GM10248 (cell line): ENCODE results near the gene RNF144A.

Experiments
- CTCF ChIA-PET: fragments of 300-600 bp; sonication (Branson Sonifier 250); formaldehyde crosslinking; extraction: SDS; loops from one replicate; lab custom pipeline; 2021; ENCODE audit warnings: antibody characterized with exemption; lab: Yijun Ruan, JAX
- POLR2A ChIA-PET: fragments of 350-650 bp; sonication (Branson Sonifier 250); formaldehyde crosslinking; extraction: SDS; loops from one replicate; lab custom pipeline; 2020; ENCODE audit warnings: antibody characterized with exemption; lab: Yijun Ruan, JAX
- DNase-seq: peaks from one replicate; pipeline ENCODE4 v3.0.0; 2012; ENCODE audit errors: extremely low spot score
- CTCF ChIP-seq: IDR thresholded peaks from 2 replicates; pipeline ENCODE4 v1.5.1; 2012; ENCODE audit warnings: mild to moderate bottlenecking, low read depth; ENCODE audit errors: extremely low read depth, missing control alignments, control extremely low read depth

The RNF144A gene

GRCh38 chr2:7017671-7018281 is 100.6 kb downstream of the RNF144A start:
- CTCF ChIA-PET: interaction anchor here (2.2 to 8.5 kb wide), 2 partner anchors 16 to 19 kb away, joined by 5 to 77 read pairs; no protein-coding TSS in a partner anchor
- no peak for DNase-seq
- POLR2A ChIA-PET: no interaction called here
- TF ChIP-seq CTCF: no peak

- ChIA-PET CTCF (interaction anchor here (8.5 kb wide), 1 partner anchor 16 kb away, joined by 77 read pairs; no protein-coding TSS in a partner anchor), POLR2A (no interaction called here)
- DNase-seq: no peak
- no peak for TF ChIP-seq CTCF
Measured at GRCh38 chr2:7018282-7018701, 101.1 kb downstream of the RNF144A start.

- CTCF ChIA-PET: interaction anchor here (1.4 to 8.5 kb wide), 2 partner anchors 11 to 17 kb away, joined by 4 to 77 read pairs; no protein-coding TSS in a partner anchor
- no peak for DNase-seq
- no peak for TF ChIP-seq CTCF
- POLR2A ChIA-PET: no interaction called here
Measured at GRCh38 chr2:7018767-7019166, 101.6 kb downstream of the RNF144A start.

- TF ChIP-seq CTCF: no peak
- CTCF ChIA-PET: interaction anchor here (1.0 to 8.5 kb wide), 3 partner anchors 12 to 33 kb away, joined by 3 to 77 read pairs (median 4); no protein-coding TSS in a partner anchor
- POLR2A ChIA-PET: no interaction called here
- DNase-seq: no peak
Measured at GRCh38 chr2:7019191-7019590, 102.0 kb downstream of the RNF144A start.

GRCh38 chr2:7020059-7020458 is 102.8 kb downstream of the RNF144A start:
- TF ChIP-seq CTCF: no peak
- no peak for DNase-seq
- ChIA-PET CTCF (interaction anchor here (1.0 to 1.4 kb wide), 3 partner anchors 12 to 32 kb away, joined by 3 to 5 read pairs (median 4); no protein-coding TSS in a partner anchor), POLR2A (no interaction called here)

- DNase-seq: no peak
- POLR2A ChIA-PET: no interaction called here
- CTCF ChIA-PET: interaction anchor here (1.0 to 16.0 kb wide), 5 partner anchors 13 to 104 kb away, joined by 3 to 138 read pairs (median 4); no protein-coding TSS in a partner anchor
- TF ChIP-seq CTCF: no peak
Measured at GRCh38 chr2:7020468-7020867, 103.3 kb downstream of the RNF144A start.
